GM11168 (cell line): Measurements from ENCODE around the gene PPP3R1.

Source experiments
- in situ Hi-C: fragments of 300-500 bp; cut with MboI; formaldehyde crosslinking; loops from one replicate; pipeline ENCODE4 v1.12.0; 2022; ENCODE audit warnings: low sequenced_read_pairs; ENCODE audit not compliant: unreplicated experiment

The PPP3R1 gene

GRCh38 chr2:68266655-68267054 lies 14.3 kb upstream of the PPP3R1 start:
- in situ Hi-C loops, result no loop called here

GRCh38 chr2:68263632-68264031 lies 11.3 kb upstream of the PPP3R1 start:
- in situ Hi-C loops, result no loop called here

- in situ Hi-C loops, result no loop called here
Measured at GRCh38 chr2:68258851-68259250, 6.5 kb upstream of the PPP3R1 start.

- in situ Hi-C loops, result no loop called here
Measured at GRCh38 chr2:68256093-68256450, 3.7 kb upstream of the PPP3R1 start.

- in situ Hi-C loops, result no loop called here
Measured at GRCh38 chr2:68253219-68254068, 1.1 kb upstream of the PPP3R1 start.

GRCh38 chr2:68251855-68252399 lies 405 bp downstream of the PPP3R1 start:
- in situ Hi-C loops, result no loop called here

GRCh38 chr2:68251187-68251854 lies 1.0 kb downstream of the PPP3R1 start:
- in situ Hi-C loops, result no loop called here

GRCh38 chr2:68250652-68251186 lies 1.6 kb downstream of the PPP3R1 start:
- in situ Hi-C loops, result no loop called here

- in situ Hi-C loops, result no loop called here
Measured at GRCh38 chr2:68250196-68250595, 2.1 kb downstream of the PPP3R1 start.

- in situ Hi-C loops, result no loop called here
Measured at GRCh38 chr2:68248806-68249205, 3.5 kb downstream of the PPP3R1 start.

- in situ Hi-C loops, result no loop called here
Measured at GRCh38 chr2:68248361-68248760, 4.0 kb downstream of the PPP3R1 start.

- in situ Hi-C loops, result no loop called here
Measured at GRCh38 chr2:68246396-68246795, 5.9 kb downstream of the PPP3R1 start.

GRCh38 chr2:68245672-68246071 lies 6.7 kb downstream of the PPP3R1 start:
- in situ Hi-C loops, result no loop called here

- in situ Hi-C loops, result no loop called here
Measured at GRCh38 chr2:68245066-68245465, 7.3 kb downstream of the PPP3R1 start.

- in situ Hi-C loops, result no loop called here
Measured at GRCh38 chr2:68244456-68244855, 7.9 kb downstream of the PPP3R1 start.

GRCh38 chr2:68241732-68242131 lies 10.6 kb downstream of the PPP3R1 start:
- in situ Hi-C loops, result no loop called here

GRCh38 chr2:68240446-68240845 lies 11.9 kb downstream of the PPP3R1 start:
- in situ Hi-C loops, result no loop called here

- in situ Hi-C loops, result no loop called here
Measured at GRCh38 chr2:68238955-68239822, 13.1 kb downstream of the PPP3R1 start.

GRCh38 chr2:68237976-68238580 lies 14.3 kb downstream of the PPP3R1 start:
- in situ Hi-C loops, result no loop called here

- in situ Hi-C loops, result no loop called here
Measured at GRCh38 chr2:68237404-68237803, 14.9 kb downstream of the PPP3R1 start.
